ENCODE data around the gene RANBP3.

DNA sequence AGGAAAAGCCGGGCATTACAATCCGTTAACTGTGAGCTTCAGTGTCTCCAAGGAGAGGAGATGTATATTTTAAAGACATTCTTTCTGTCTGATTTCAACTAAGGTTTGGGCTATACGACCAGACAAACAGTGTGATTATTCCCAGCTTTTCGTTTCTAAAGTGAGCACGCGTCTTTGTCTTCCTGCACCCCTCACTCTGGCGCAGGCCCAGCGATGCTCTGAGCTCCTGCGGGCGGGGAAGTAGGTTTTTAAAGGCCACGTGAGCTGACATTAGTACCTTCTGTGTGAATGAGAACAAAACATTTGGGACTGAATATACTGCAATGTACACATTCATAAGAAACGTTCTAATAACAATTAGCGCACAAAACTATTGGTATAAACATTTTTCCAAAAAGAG lies 15.3 kb upstream of the RANBP3 start:
- TF ChIP-seq EZH2phosphoT487 (IDR thresholded peaks at IDR 0.05; ENCODE audit: insufficient read depth, low read depth) (no peak), EZH2 (IDR thresholded peaks at IDR 0.05; ENCODE audit: insufficient read depth, poor library complexity, severe bottlenecking) (no peak)
